Body of pancreas (tissue), 4 donors: ENCODE results near the gene PAX1. TPM values are rescaled to one million over a fixed set of nuclear protein-coding genes. Genes with fewer than 3 reads are reported as not detected.

Source experiments
- ATAC-seq: fragments of 150-250 bp; one replicate; pipeline ENCODE4 v1.9.1; 2016
- DNase-seq, 4 donors: peaks; one replicate each; pipeline ENCODE4 v3.0.0-alpha.2; 2019
- H3K27ac ChIP-seq, 4 donors: fragments of 200-600 bp; sonication (generic); 1 replicate in 3 of 4; 2 replicates in 1 of 4; pipeline versions ENCODE4 v1.5.1 to v1.6.1; 2016 to 2019; ENCODE audit warnings: mild to moderate bottlenecking in 1 of 4, mixed read lengths in 1 of 4, moderate library complexity in 1 of 4
- H3K27me3 ChIP-seq, 2 donors: fragments of 200-600 bp; sonication (generic); one replicate each; pipeline ENCODE4 v1.6.0; 2016; ENCODE audit warnings: mild to moderate bottlenecking in 1 of 2
- H3K36me3 ChIP-seq, 2 donors: fragments of 200-600 bp; sonication (generic); replicated peaks in 1 of 2; 2 replicates each; pipeline ENCODE4 v1.5.1; 2016; ENCODE audit warnings: low read depth in 2 of 2; ENCODE audit not compliant: insufficient read depth in 1 of 2
- H3K4me1 ChIP-seq: fragments of 200-600 bp; sonication (generic); one replicate; pipeline ENCODE4 v1.6.0; 2016
- H3K4me3 ChIP-seq, 2 donors: fragments of 200-600 bp; sonication (generic); 1 replicate in 1 of 2; 2 replicates in 1 of 2; pipeline ENCODE4 v1.5.1; 2016 to 2019
- H3K9me3 ChIP-seq, 3 donors: fragments of 200-600 bp; sonication (generic); 1 replicate in 2 of 3; 2 replicates in 1 of 3; pipeline ENCODE4 v1.5.1; 2016
- CTCF ChIP-seq, 7 experiments: fragments of 450-650 bp in 4 of 7; fragments of 200-600 bp in 3 of 7; sonication (generic) in 3 of 7; IDR thresholded peaks; one replicate each; pipeline ENCODE4 v1.5.1; 2016 to 2019; ENCODE audit warnings: antibody characterized with exemption in 7 of 7
- POLR2A ChIP-seq, 3 donors: fragments of 450-650 bp; IDR thresholded peaks; one replicate each; pipeline ENCODE4 v1.6.1; 2016; ENCODE audit warnings: antibody characterized with exemption in 3 of 3, mild to moderate bottlenecking in 2 of 3
- WGBS, 2 donors: methylation state at CpG; one replicate each; pipeline ENCODE4 v1.1.5; 2017; 5-methylcytosine and 5-hydroxymethylcytosine counted together
- intact Hi-C: fragments of 100-400 bp; cut with DNase I; formaldehyde crosslinking; loops from one replicate; pipeline ENCODE4 v1.15.1; 2023
- total RNA-seq, 2 donors: library from RNA; depleted of rRNA; stranded (reverse); fragments of >200 nt; gene quantifications; one replicate each; pipeline ENCODE4 v1.1.0, GENCODE V29; 2016

Gene PAX1
- total RNA-seq, 2 donors from 2014 or later, result not detected

DNA sequence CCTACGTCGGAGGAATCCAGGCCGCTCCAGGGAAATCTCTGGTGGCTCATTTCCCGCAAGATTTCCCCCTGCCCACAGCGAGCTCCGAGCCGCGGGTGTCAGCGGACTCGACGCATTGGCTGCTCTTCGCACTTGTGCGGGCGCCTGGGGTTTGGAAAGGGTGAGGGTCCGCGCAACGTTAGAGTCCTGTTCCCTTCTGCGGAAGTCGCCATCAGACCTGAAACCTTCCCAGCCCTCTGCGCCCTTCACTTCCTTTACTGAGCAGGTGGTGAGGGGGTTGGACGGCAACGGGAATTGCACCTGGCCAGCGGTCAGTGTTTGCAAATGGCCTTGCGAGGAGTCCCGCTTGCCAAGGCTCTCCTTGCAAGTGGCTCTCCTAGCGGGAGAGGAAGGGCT lies 8.4 kb downstream of the PAX1 start:
- Histone ChIP-seq H3K27me3 (peaks cover 0 to 10% of the 10 kb centered on the region in 2 donors), H3K27ac (no peak overlapping the region), H3K4me1 (no peaks in the 10 kb centered on the region), H3K36me3 (no peaks in the 10 kb centered on the region), H3K4me3 (no peak overlapping the region), H3K9me3 (no peaks in the 10 kb centered on the region)
- ATAC-seq (no peak), DNase-seq (no peak)
- TF ChIP-seq CTCF (IDR thresholded peaks at IDR 0.05), result no peak
- TF ChIP-seq POLR2A (IDR thresholded peaks at IDR 0.05), result no peak
- 1% methylated on average over 26 of the region's 26 CpGs; no CpG with 5 or more reads in 1 of the 2 donors for WGBS, 2 donors
- intact Hi-C loops, result loop anchor here (10.0 kb wide), 1 partner anchor 601 kb away; no protein-coding TSS in a partner anchor

GRCh38 chr20:21714297-21715192 lies 9.1 kb downstream of the PAX1 start:
- 2 to 3% methylated on average over 30 to 53 of the region's 54 CpGs for WGBS, 2 donors
- peaks cover 0 to 10% of the 10 kb centered on the region in 2 donors for H3K27me3 ChIP-seq
- intact Hi-C loops, result loop anchor here (10.0 kb wide), 1 partner anchor 600 kb away; no protein-coding TSS in a partner anchor

GRCh38 chr20:21715193-21715881 lies 9.9 kb downstream of the PAX1 start:
- ATAC-seq (no peak), DNase-seq (no peak)
- H3K4me3 ChIP-seq, result no peak overlapping the region
- intact Hi-C loops, result loop anchor here (10.0 kb wide), 1 partner anchor 599 kb away; no protein-coding TSS in a partner anchor
- no peaks in the 10 kb centered on the region for H3K36me3 ChIP-seq
- H3K27me3 ChIP-seq, result peaks cover 0 to 10% of the 10 kb centered on the region in 2 donors
- WGBS, 2 donors, result 2% methylated on average over 10 of the region's 10 CpGs
- no peak overlapping the region for H3K27ac ChIP-seq
- H3K9me3 ChIP-seq, result no peaks in the 10 kb centered on the region
- TF ChIP-seq POLR2A (IDR thresholded peaks at IDR 0.05) (no peak), CTCF (IDR thresholded peaks at IDR 0.05) (no peak)
- H3K4me1 ChIP-seq, result no peaks in the 10 kb centered on the region

More at GRCh38 chr20:21714297-21715192, 9.1 kb downstream of the PAX1 start:
- no peak overlapping the region for H3K4me3 ChIP-seq
- no peaks in the 10 kb centered on the region for H3K4me1 ChIP-seq
- no peak overlapping the region for H3K27ac ChIP-seq
- ATAC-seq, result no peak
- H3K36me3 ChIP-seq, result no peaks in the 10 kb centered on the region
- no peaks in the 10 kb centered on the region for H3K9me3 ChIP-seq
- TF ChIP-seq CTCF (IDR thresholded peaks at IDR 0.05), result no peak
- no peak for TF ChIP-seq POLR2A (IDR thresholded peaks at IDR 0.05)
- DNase-seq, result no peak

DNA sequence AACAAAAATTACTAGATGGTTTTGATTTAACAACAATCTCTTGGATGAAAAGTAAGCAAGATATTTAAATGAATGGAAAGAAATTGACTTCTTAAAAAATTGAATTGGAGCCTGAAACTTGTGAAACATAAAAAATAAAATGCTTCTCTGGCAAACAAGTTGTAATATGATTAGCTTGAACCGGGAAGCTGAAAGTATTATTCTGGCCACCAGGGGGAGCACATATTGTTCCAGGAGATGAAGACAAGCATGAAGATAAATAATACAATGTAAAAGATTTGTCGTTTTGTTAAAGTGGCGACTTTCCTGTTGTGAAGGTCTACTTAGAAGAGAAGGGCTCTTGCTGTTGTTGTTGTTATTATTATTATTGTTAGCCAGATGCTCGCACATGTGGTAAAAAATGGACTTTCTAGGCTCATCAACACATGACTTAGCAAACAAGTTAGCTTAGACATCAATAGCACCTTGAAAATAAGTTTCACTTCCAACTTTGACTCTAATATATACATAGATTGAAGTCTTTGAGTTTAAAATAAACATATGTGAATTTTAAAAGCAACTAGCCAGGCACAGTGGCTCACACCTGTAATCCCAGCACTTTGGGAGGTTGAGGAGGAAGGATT lies 14.2 kb downstream of the PAX1 start:
- Histone ChIP-seq H3K4me1 (no peaks in the 10 kb centered on the region), H3K4me3 (no peak overlapping the region), H3K9me3 (no peaks in the 10 kb centered on the region), H3K27ac (no peak overlapping the region), H3K27me3 (peaks cover 0 to 5% of the 10 kb centered on the region in 2 donors), H3K36me3 (no peaks in the 10 kb centered on the region)
- DNase-seq, result peak; percentile 55 to 70 (median 62)
- peak; percentile 56 to 94 (median 61) for TF ChIP-seq CTCF (IDR thresholded peaks at IDR 0.05)
- no peak for TF ChIP-seq POLR2A (IDR thresholded peaks at IDR 0.05)
- 1 to 6% methylated on average over 4 of the region's 4 CpGs for WGBS, 2 donors
- ATAC-seq, result no peak
- intact Hi-C loops, result loop anchor here (10.0 kb wide), 1 partner anchor 595 kb away; no protein-coding TSS in a partner anchor
